Superior temporal gyrus (tissue), 1 donor: ENCODE data around the gene ABCF2.

Source experiments
- DNase-seq: peaks from one replicate; pipeline ENCODE4 v3.0.0-alpha.2; 2016; ENCODE audit errors: extremely low spot score

Gene ABCF2

DNA sequence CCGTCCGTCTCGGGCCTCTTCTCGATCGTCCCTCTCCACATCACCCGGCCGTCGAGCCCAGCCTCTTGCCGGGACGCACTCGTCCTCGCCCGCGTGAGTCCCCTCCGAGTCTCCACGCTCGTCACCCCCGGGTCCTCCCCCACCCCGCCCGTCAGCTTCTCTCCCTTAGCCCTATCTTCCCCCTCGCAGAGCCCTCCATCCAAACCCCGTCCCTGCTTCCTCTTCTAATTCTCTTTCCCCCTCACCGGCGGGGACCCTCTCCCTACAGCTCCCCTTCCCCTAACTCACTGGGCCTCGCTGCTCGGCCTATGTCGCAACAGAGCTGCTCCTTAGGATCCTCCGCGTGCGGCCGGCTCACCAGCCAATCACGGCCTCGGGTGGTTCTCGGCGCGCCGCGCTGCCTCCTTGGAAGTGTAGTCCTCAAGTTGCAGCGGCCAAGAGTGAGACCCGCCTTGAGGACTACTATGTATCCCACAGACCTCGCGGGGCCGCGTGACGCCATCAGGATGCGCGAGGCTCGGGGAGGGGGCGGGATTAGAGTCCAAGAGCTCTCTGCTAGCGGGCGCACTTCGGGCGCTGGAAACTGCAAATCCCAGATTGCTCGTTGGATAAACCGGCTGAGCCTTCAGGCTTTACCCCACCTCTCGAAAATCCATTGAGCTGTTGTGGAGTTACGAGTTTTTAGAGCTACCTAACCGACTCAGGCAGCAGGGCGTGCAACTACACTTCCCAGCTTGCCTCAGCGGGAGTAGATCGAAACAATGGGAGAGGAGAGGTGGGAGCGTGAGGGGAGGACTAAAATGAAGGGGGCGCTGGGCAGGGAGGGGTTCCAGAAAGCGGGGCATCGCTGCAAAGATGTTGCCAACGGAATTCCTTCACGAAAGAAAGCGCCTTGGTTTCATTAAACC lies at the start of gene ABCF2:
ABCF2 (minus strand) TSS at position 331 of the 908 bp plus-strand sequence. CDS start 747 bp downstream, outside the sequence.
- DNase-seq: peak; percentile 97

DNA sequence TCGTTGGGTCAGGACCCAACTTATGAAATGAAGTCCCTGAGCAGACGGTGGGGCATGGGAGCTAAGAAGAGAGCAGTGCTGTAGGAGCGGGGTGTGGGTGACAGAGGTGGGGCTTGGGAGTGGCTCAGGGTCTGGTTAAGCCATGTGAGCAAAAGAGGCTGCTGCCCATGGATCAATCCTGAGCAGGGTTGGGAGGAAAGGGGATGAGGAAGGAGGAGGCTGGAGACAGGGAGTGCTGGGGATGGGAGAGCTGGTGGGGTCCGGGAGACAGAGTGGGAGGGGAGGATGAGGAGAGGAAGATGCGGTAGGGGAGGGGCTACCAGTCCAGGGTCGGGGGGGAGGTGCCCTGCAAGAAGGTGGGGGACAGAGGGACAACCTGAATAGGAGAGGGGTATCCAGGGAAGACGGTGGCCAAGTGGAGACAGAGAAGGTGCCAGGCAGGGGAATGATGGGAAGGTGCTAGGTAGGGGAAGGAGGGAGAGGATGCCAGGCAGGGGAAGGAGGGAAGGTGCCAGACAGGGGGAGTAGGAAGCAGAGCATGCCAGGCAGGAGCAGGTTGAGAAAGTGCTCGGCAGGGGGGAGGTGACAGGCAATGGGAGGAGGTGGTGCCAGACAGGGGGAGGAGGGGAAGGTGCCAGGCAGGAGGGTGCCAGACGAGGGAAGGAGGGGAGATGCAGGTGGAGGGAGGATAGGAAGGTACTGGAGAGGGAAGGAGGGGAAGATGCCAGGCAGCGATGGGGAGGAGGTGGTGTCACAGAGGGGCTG lies 49.0 kb upstream of the ABCF2 start:
- DNase-seq: no peak

DNA sequence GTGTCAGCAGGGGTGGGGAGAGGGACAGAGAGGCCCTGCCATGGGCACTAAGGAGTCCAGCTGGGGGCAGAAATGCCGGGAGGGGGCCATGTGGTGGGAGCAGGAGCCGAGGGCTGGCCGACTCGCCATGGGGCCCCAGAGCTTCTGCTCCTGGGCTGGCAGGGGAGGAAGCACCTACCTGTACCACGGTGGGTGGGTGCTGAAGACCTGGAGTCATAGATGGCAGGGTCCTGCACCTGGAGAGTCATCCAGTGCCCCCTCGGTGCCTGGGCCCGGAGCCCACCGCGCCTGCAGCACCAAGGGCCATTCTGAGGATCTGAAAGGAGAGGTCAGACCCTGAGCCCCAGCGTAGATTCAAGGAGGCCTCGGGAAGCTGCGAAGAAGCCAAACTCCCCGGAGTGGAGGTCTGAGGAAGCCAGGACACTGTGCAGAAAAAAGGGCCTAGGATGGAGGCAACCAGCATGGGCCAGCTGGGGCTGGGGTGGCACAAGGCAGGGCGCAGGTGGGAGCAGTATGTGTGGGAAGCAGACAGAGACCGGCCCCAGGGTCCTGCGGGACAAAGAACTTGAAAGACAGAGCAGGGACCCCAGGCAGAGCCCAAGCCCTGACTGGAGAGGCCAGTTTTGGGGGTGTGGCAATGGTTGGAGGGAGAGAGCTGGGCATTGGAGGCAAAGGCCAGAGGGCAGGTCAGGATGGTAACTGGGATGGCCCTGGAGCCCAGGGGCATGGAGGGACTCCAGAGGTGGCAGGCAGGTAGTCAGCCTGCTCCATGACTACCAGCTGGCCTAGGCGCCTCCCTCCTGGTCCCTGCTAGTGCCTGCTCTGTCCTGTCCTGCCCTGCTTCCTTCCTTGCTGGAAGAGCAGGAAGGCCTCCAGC lies 48.2 kb upstream of the ABCF2 start:
- no peak for DNase-seq

DNA sequence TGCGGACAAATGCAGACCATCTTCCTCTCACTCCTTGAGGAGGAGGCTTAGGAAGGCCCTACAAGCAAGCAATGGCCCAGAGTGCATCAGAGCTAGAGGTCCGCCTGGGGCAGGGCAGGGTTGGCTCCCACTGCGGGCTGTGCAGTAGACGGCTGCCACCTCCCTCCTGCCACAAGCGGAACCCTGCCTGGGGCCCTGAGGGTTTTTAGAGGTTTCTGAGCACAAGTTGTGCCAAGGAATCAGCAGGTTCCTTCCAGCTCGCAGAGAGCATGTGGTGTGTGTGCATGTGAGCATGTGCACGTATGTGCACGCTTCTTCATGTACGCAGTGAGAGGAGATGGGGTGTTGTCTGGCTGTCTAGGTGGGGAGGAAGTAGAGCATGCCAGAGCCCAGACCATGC lies 47.4 kb upstream of the ABCF2 start:
- no peak for DNase-seq

DNA sequence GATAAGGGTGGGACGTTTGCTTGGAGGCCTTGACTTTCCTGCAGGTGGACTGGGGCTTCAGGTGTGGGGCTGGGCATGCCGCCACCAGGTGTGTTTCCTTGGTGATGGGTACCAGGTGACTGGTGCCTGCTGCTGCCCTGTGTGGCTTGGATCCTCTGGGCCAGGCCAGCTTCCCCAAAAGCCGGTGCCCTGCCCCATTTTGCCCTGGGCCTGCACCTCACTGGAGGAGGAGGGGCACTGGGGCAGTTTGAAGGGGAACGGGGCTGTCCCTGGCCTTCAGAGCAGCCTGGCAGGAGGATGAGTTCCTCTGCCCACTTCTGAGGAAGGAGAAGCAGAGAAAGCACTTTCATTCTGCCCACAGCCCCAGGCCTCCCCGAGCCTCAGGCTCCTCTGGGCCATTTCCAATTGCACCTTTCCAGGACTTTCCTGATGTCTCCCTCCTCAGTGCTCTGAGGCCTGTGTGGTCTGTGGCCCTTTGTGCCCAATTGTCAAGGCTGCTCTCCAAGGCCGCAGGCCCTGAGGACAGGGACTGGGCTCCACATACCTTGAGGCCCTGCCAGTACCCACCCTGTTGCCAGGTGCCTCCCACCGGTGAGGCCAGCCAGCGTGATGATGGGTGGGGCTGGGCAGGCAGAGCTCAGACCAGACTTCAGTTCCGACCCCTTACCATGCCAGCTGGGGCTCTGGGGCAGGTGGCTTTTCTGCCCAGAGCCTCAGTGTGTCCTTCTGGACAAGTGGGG lies 46.8 kb upstream of the ABCF2 start:
- DNase-seq: no peak

DNA sequence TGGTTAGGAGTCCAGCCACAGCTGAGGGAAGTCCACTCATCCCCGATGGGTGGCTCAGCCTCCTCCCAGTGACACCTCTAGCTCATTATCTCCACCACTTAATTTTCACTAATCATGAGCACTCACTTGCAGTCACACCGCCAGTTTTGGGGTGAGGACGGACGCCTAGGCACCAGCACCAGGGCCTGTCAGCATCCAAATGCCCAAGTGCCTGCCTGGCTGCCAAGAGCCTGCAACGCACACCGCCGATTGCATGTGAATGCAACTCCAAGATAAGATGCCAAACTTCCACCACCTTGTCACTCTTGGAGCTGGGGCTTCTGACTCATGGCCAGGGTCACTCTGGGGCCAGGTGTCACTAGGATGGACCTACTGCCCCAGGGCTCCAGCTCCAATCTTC lies 45.9 kb upstream of the ABCF2 start:
- no peak for DNase-seq

DNA sequence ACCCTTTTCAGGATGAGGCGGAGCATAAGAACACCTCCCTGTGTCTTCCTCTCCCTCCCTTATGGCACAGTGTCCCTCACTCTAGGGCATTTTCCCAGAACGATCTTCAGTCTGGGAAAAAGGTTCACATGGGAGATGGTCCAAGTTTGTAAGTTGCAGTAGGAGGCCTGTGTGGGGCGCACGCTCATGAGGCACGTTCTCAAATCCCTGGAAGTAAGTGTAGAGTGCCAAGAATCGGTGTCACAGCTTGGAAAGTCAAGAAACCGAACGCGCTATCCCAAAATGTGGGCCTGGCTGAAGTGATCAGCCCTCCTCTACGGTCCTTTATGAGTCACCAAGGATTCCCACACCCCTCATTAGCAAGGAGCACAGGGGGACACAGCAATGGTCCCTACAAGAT lies 45.4 kb upstream of the ABCF2 start:
- DNase-seq: no peak

DNA sequence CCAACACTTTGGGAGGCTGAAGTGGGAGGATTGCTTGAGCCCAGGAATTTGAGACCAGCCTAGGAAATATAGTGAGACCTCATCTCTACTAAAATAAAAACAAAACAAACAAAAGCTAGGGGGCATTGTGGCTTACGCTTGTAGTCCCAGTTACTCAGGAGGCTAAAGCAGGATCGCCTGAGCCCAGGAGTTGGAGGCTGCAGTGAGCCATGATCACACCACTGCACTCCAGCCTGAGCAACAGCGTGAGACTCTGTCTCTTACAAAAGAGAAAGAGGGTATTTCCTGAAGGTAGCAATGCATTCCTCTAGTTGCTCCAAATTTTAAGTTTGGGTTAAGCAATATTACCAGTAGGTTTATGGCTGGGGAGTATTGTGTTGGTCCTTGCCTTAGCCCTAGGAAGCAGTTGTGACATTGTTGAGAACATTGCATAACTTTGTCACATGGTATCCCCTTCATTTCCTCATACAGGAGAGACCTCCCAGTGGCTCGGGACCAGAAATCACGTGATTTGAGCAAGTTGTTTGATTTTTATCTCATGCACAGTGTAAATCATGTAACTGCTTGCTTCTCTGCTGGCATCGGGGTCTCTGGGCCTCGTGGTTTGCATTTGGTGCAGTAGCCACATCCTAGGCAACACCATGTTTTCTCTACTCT lies 44.8 kb upstream of the ABCF2 start:
- DNase-seq: peak; percentile 46

DNA sequence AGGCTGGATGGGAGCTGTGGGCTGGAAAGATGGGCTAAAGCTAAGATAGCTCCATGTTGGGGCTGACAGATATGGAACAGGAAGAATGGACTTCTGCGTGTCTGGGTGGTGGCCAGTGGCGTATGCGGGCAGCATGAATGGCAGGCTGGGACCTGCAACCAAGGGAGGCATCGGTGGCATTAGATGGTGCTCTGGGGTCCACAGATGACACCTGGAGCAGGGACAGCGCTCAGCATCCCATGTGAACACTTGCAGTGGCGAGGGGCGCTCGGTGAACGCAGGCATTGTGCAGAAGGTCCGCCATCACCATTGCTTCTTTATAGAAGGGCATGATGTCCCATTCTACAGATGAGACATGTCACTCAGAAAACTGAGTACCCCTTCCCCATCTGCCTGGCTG lies 42.5 kb upstream of the ABCF2 start:
- DNase-seq: no peak

DNA sequence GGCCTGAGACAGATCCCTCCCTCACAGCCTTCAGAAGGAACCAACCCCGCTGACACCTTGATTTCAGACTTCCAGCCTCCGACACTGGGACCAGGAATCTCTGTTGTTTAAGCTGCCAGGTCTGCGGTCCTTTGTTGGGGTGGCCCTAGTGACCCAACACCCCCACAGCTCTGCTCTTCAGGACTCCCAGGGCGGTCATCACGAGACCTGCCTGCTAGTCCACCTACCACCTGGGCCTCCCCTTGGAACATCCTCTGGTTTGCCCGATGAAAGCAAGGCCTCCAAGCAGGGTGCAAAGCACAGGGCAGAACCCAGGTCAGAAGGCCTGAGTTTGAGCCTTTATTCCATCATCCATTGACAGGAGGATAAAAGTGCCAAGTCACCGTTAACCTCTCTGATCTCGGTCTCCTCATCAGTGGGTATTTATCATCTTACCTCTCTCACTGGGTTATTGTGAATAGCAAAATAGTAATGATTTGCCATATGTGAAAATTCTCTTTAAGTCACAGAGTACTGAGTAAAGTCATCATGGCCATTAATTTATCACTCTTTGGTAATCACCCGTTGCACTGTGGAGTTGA lies 38.4 kb upstream of the ABCF2 start:
- DNase-seq: no peak

DNA sequence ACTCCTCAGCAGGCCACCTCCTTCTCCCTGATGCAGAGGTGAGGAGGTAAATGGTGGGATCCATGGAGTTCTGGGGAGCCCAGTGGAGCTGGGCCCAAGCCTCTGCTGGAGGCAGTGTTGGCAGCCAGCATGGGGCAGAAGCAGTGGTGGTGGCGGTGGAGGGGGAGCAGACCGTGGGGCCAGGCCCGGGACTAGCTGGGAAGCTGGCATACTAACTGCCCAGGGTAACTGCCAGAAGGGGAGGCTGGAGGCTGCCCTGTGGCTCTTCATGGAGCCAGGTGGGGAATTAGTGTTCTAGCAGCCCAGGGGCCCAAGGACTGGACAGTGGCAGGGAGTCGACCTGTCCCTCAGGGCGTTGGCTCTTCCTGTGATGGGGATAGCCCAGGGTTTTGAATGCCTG lies 37.6 kb upstream of the ABCF2 start:
- no peak for DNase-seq

DNA sequence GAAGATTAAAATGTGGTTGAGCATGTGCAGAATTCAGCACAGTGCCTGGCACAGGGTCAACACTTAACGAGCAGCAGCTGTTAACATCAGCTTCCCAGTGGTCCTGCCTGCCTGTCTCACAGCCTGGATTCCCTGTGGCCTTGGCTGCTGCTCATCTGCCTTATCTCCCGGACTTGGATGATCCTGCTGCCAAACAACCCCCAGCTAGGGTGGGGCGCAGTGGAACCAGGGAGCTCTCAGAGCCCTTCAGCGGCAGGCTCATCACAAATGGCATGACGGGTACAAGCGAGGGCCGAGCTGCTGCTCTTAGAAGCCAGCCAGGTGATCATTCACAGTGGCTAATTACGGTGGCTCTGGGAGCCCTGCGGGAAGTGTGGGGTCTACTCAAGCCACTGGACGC lies 34.5 kb upstream of the ABCF2 start:
- DNase-seq: no peak

DNA sequence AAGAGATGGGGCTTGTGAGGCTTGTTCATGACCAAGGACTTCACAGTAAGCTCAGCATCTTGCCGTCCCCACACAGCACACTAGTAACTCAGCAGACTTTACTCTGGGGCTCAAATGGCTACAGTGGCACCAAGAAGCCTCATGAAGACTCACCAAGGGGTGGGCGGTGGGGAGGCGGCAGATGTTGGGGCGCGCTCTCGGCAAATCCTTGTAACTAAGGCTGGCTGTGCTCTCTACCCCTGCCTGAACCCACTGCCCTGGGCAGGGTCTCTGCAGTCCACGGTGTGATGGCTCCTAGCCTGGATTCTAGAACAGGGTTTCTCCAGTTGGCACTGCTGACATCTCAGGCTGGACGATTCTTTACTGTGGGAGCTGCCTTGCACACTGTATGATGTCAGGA lies 33.9 kb upstream of the ABCF2 start:
- DNase-seq: no peak

DNA sequence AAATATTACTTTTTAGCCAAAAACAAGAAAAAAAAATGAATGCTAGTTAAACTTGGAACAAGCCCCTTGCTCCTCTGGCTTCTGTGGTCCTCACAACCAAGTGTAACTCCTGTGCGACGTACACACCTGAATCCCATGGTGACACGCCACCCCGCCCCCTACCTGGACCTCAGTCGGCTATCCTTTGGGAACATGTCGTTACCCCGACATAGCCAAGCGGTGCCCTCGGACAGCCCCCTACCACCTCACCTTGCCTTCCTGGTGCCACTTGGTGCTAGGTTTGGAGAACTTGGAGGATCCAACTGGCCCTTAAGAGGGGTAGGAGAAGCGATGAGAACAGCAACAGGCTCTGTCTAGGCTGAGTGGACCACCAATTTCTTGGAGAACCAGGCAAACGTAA lies 33.5 kb upstream of the ABCF2 start:
- no peak for DNase-seq

DNA sequence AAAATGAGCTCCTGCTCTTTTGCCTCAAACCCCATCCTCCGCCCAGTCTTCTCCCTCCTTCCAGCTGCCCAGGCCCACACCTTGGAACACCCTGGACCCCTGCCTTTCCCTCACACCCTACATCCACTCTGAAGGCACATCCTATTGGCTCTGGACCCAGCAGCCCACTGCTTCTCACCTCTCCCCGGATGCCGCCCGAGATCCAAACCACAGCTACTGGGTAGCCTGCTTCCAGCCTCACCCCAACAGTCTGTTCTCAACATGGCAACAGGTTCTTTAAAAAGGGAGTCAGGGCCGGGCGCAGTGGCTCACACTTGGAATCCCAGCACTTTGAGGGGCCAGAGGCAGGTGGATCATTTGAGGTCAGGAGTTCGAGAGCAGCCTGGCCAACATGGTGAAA lies 31.0 kb upstream of the ABCF2 start:
- no peak for DNase-seq

DNA sequence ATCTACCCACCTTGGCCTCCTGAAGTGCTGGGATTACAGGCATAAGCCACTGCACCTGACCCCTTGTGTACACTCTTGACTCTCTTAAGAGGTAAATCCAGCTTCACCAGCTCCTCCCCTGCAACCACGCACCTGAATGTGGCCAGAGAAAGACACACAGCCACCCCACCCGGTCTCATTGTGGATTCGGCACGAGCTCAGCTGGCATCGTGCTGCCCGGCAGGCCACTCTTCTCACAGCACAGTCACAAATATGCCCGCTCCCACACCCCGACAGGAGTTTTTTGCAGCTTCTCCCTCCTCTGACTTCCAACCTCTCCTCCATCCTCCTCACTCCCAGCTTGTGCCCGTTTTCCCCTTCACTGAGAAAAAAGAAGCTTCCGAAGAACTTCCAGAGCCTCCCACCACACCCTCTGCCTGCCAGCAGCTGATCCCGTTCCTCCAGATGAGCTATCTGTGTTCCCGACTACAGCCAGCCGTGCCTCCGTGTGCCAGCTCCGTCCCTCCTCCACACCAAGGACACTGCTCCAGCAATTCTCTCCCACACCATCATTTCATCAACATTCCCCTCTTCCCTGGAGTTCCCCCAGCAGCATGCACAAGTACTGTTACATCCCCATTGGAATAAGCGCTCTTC lies 29.5 kb upstream of the ABCF2 start:
- peak; percentile 41 for DNase-seq

DNA sequence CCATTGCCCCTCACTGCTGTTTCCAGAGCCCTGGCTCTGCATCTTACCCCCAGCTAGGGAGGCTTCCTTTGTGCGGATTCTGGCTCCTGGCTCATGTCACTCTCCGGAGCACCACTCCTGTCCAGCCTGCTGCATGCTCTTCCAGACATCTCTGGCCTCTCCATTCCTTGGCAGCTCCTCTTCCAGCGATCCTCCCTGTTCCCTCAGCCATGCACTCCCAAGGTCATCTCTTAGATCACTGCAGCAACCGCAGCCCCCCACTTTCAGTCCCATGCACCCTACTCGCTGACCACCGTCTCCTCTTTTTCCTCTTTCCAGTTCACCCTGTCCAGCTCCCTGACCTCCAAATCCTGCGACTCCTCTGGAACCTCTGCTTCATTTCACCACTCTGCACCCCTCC lies 28.4 kb upstream of the ABCF2 start:
- DNase-seq: no peak

DNA sequence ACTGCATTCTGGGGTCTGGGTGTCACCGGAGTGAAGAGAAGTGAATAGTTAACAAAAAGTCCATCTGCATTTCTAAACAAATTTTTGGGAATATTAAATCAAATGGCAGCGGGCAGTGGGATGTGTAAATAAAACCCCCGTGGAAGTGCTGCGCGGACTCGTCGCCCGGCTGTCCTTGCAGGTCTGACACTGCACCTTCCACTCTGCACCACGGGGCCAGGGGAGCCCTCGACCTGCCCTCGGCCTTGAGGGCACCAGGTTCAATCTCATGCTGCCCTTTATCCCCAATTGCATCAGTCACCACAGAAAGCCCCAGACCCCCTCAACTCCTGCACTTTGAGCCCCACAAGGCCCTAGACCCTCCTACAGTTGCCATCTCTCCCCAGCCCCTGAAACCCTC lies 27.8 kb upstream of the ABCF2 start:
- no peak for DNase-seq

DNA sequence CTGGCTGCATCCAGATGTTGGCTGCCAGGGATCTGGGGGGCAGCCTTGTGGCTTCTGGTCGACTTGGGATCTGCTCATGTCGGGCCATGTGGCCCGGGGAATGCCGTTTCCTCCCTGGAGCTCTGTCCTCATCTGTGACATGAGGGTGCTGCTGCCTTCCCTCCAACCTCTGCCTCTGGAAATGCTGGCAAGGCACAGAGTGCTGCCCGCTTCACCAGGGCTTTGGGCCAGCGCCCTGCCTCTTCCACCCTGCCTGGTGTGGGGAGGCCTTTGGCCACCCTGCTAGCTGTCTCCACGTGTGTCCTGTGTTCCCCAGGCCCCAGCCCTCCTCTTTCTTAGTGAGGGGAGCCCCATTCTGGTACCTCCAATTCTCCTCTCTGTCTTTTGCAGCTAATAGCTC lies 27.3 kb upstream of the ABCF2 start:
- DNase-seq: no peak
